Neural cell (in vitro differentiated cells): Measurements from ENCODE around the gene STX7. TPM values are rescaled to one million over a fixed set of nuclear protein-coding genes. Genes with fewer than 3 reads are reported as not detected.

ENCODE experiments used
- H2AFZ ChIP-seq: fragments of 200-600, 300-800 bp; sonication (generic), shearing (Covaris generic); 2 replicates; pipeline ENCODE4 v1.6.0; 2014; ENCODE audit warnings: low read depth, mild to moderate bottlenecking, antibody characterized with exemption, low read length, moderate library complexity
- H3F3A ChIP-seq: fragments of 200-600 bp; shearing (Covaris generic); 2 replicates; pipeline ENCODE4 v1.6.1; 2016; ENCODE audit warnings: mild to moderate bottlenecking, moderate library complexity, mixed read lengths, antibody characterized with exemption, low read length; ENCODE audit not compliant: insufficient read depth, poor library complexity, severe bottlenecking
- H3K27ac ChIP-seq: fragments of 200-600, 300-800 bp; sonication (generic), shearing (Covaris generic); 2 replicates; pipeline ENCODE4 v1.5.1; 2014; ENCODE audit warnings: mild to moderate bottlenecking, low read length, moderate library complexity
- H3K27me3 ChIP-seq: fragments of 300-800, 200-600 bp; sonication (generic), shearing (Covaris generic); 2 replicates; pipeline ENCODE4 v1.6.0; 2014; ENCODE audit warnings: mild to moderate bottlenecking, low read depth, low read length, moderate library complexity; ENCODE audit not compliant: insufficient read depth
- H3K36me3 ChIP-seq: fragments of 300-800, 200-600 bp; sonication (generic), shearing (Covaris generic); 2 replicates; pipeline ENCODE4 v1.5.1; 2014; ENCODE audit warnings: mild to moderate bottlenecking, antibody characterized with exemption, low read length, moderate library complexity; ENCODE audit not compliant: insufficient read depth
- H3K4me2 ChIP-seq: fragments of 300-800, 200-600 bp; sonication (generic), shearing (Covaris generic); 2 replicates; pipeline ENCODE4 v1.6.0; 2014; ENCODE audit warnings: mild to moderate bottlenecking, low read length
- H3K4me3 ChIP-seq: fragments of 300-800, 200-600 bp; sonication (generic), shearing (Covaris generic); 2 replicates; pipeline ENCODE4 v1.5.1; 2014; ENCODE audit warnings: mild to moderate bottlenecking, low read length, moderate library complexity
- H3K79me2 ChIP-seq: fragments of 200-600 bp; shearing (Covaris generic); replicated peaks from 2 replicates; pipeline ENCODE4 v1.6.0; 2014; ENCODE audit warnings: mild to moderate bottlenecking, low read length, moderate library complexity; ENCODE audit not compliant: insufficient read depth
- H3K9ac ChIP-seq: fragments of 300-800, 200-600 bp; sonication (generic), shearing (Covaris generic); 2 replicates; pipeline ENCODE4 v1.6.1; 2016; ENCODE audit warnings: mild to moderate bottlenecking, low read length, mixed read lengths
- H3K9me2 ChIP-seq: fragments of 200-600 bp; shearing (Covaris generic); 2 replicates; pipeline ENCODE4 v1.6.1; 2016; ENCODE audit warnings: mild to moderate bottlenecking, low read length, mixed read lengths; ENCODE audit not compliant: insufficient read depth
- H3K9me3 ChIP-seq: fragments of 200-600, 300-800 bp; sonication (generic), shearing (Covaris generic); 2 replicates; pipeline ENCODE4 v1.6.1; 2016; ENCODE audit warnings: mild to moderate bottlenecking, mixed run types, low read length, moderate library complexity, mixed read lengths
- H4K20me1 ChIP-seq: fragments of 200-600 bp; shearing (Covaris generic); 2 replicates; pipeline ENCODE4 v1.6.1; 2016; ENCODE audit warnings: mild to moderate bottlenecking, mixed run types; ENCODE audit not compliant: insufficient read depth
- CTCF ChIP-seq: fragments of 450-650 bp; IDR thresholded peaks from 2 replicates; pipeline ENCODE4 v1.5.1; 2014; ENCODE audit warnings: antibody characterized with exemption, mild to moderate bottlenecking, moderate library complexity; ENCODE audit not compliant: poor library complexity, severe bottlenecking
- EP300 ChIP-seq: fragments of 450-650 bp; conservative IDR thresholded peaks from 2 replicates; pipeline ENCODE4 v1.6.1; 2014; ENCODE audit warnings: antibody characterized with exemption, mild to moderate bottlenecking, moderate library complexity; ENCODE audit not compliant: poor library complexity, severe bottlenecking
- EZH2 ChIP-seq: fragments of 200-600, 300-800 bp; shearing (Covaris generic), sonication (generic); IDR thresholded peaks from 2 replicates; pipeline ENCODE4 v1.6.1; 2014; ENCODE audit warnings: antibody characterized with exemption, low read length, borderline replicate concordance, mild to moderate bottlenecking; ENCODE audit not compliant: insufficient read depth, poor library complexity, severe bottlenecking
- MXI1 ChIP-seq: fragments of 450-650 bp; conservative IDR thresholded peaks from 2 replicates; pipeline ENCODE4 v1.6.1; 2014; ENCODE audit warnings: antibody characterized with exemption, mild to moderate bottlenecking; ENCODE audit not compliant: poor library complexity, severe bottlenecking
- POLR2AphosphoS5 ChIP-seq: IDR thresholded peaks from 2 replicates; pipeline ENCODE4 v1.6.1; 2012
- RAD21 ChIP-seq: fragments of 450-650 bp; conservative IDR thresholded peaks from 2 replicates; pipeline ENCODE4 v1.6.1; 2014; ENCODE audit warnings: antibody characterized with exemption, mild to moderate bottlenecking, moderate library complexity
- REST ChIP-seq: IDR thresholded peaks from 2 replicates; pipeline ENCODE4 v1.6.1; 2012; ENCODE audit warnings: borderline replicate concordance
- SMC3 ChIP-seq: fragments of 450-650 bp; conservative IDR thresholded peaks from 2 replicates; pipeline ENCODE4 v1.6.1; 2014; ENCODE audit warnings: antibody characterized with exemption, mild to moderate bottlenecking, moderate library complexity; ENCODE audit not compliant: poor library complexity
- TAF1 ChIP-seq: IDR thresholded peaks from 2 replicates; pipeline ENCODE4 v1.6.1; 2012; ENCODE audit warnings: low read depth
- polyA plus RNA-seq: library from polyadenylated mRNA; depleted of rRNA; stranded (reverse); fragments of >200 nt; gene quantifications from 2 replicates; pipeline ENCODE4 v1.2.3, GENCODE V29; 2014

Gene STX7
- polyA plus RNA-seq, 1 donor from 2014 or later = 79.5 TPM

- H3K9me3 ChIP-seq = no peaks in the 10 kb centered on the region
- H3K27ac ChIP-seq = no peak overlapping the region
- no peaks in the 10 kb centered on the region for H4K20me1 ChIP-seq
- H3K36me3 ChIP-seq = no peaks in the 10 kb centered on the region
- H3K27me3 ChIP-seq = no peaks in the 10 kb centered on the region
- H3F3A ChIP-seq = no peaks in the 10 kb centered on the region
- H2AFZ ChIP-seq = no peak overlapping the region
- TF ChIP-seq TAF1 (no peak), RAD21 (no peak), CTCF (no peak), REST (no peak), EZH2 (no peak), MXI1 (no peak), SMC3 (no peak), EP300 (no peak), POLR2AphosphoS5 (no peak)
- no peaks in the 10 kb centered on the region for H3K9me2 ChIP-seq
- H3K79me2 ChIP-seq = no peaks in the 10 kb centered on the region
- H3K9ac ChIP-seq = no peak overlapping the region
- no peak overlapping the region for H3K4me2 ChIP-seq
- no peak overlapping the region for H3K4me3 ChIP-seq
Observed at GRCh38 chr6:132548746-132549463, 36.0 kb upstream of the STX7 start.

GRCh38 chr6:132544826-132545225, 31.9 kb upstream of the STX7 start:
- Histone ChIP-seq H3F3A (no peaks in the 10 kb centered on the region), H3K36me3 (no peaks in the 10 kb centered on the region), H3K27ac (no peak overlapping the region), H3K9me3 (no peaks in the 10 kb centered on the region), H3K4me2 (no peak overlapping the region), H3K9me2 (no peaks in the 10 kb centered on the region), H3K79me2 (no peaks in the 10 kb centered on the region), H3K4me3 (no peak overlapping the region), H2AFZ (no peak overlapping the region), H3K9ac (no peak overlapping the region), H4K20me1 (no peaks in the 10 kb centered on the region), H3K27me3 (no peaks in the 10 kb centered on the region)
- TF ChIP-seq SMC3 (no peak), TAF1 (no peak), REST (no peak), EP300 (no peak), CTCF (no peak), POLR2AphosphoS5 (no peak), EZH2 (no peak), RAD21 (no peak), MXI1 (no peak)
